Activated naive CD4-positive, alpha-beta T cell treated with anti-CD3 and anti-CD28 coated beads for 36 hours (primary cell): ENCODE results near the gene SMG1. TPM values are rescaled to one million over a fixed set of nuclear protein-coding genes. Genes with fewer than 3 reads are reported as not detected.
"Not testable (repeated sequence)": the region's sequence is repeated elsewhere in the genome, so short reads cannot be mapped to it uniquely, and the experiment has no call there.

ENCODE experiments used
- CTCF ChIA-PET: fragments of 350-600 bp; sonication (Branson Sonifier 250); formaldehyde crosslinking; loops from one replicate; lab custom pipeline; 2021; ENCODE audit warnings: antibody characterized with exemption; lab: Charles Lee
- DNase-seq: peaks from one replicate; pipeline ENCODE4 v3.0.0-alpha.2; 2020
- H3K27ac Mint-ChIP-seq: one replicate; pipeline ENCODE4 v1.8.0; 2021; ENCODE audit warnings: mild to moderate bottlenecking, mixed read lengths
- H3K27me3 Mint-ChIP-seq: one replicate; pipeline ENCODE4 v1.8.0; 2021; ENCODE audit warnings: low read depth, mixed read lengths
- H3K36me3 Mint-ChIP-seq: one replicate; pipeline ENCODE4 v1.8.0; 2021; ENCODE audit warnings: low read depth, mixed read lengths
- H3K4me1 Mint-ChIP-seq: one replicate; pipeline ENCODE4 v1.8.0; 2021; ENCODE audit warnings: low read depth, mixed read lengths
- H3K4me3 Mint-ChIP-seq: one replicate; pipeline ENCODE4 v1.8.0; 2021; ENCODE audit warnings: mild to moderate bottlenecking, moderate library complexity, mixed read lengths
- H3K9me3 Mint-ChIP-seq: one replicate; pipeline ENCODE4 v1.8.0; 2021; ENCODE audit warnings: mixed read lengths
- intact Hi-C: fragments of 100-400 bp; cut with micrococcal nuclease; formaldehyde crosslinking; loops from one replicate; pipeline ENCODE4 v1.15.1; 2023
- total RNA-seq, 2 experiments: library from RNA; stranded (reverse); gene quantifications; one replicate each; pipeline ENCODE4 v1.2.3, GENCODE V29; 2021

The SMG1 gene
- total RNA-seq, 2 experiments from 2014 or later = 96.7 to 106 TPM

DNA sequence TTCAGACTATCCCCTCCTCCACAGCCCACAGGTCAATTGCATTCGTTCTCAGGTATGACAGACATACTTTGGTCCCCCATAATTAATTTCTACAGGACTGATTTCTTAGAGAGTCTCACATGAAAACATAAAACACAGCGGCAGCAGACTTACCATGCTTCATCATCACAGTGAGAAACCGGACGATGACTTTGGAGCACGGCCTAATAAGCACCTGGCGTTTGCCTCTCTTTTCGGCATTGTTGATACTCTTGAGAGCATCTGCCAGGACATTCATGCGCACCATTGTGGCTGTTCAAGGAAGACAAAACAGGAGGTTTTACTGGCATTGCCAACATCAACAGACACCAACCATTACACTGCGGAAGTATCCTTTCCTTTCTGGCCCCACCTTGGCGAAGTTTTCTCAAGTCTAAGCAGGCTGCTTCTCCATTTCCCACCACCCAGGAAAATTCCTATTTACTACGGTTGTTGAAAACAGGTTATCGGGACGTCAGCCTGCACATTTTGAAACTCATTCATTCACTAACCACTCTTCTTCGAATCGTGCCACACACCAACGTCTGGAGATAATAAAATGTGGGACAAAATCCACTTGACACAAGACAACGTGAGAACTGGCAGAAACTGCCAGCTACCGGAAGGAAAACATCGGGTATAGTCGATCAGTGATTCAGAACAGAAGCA, 137.2 kb downstream of the SMG1 start:
- H3K4me1 Mint-ChIP-seq = peaks cover 54% of the 10 kb centered on the region

DNA sequence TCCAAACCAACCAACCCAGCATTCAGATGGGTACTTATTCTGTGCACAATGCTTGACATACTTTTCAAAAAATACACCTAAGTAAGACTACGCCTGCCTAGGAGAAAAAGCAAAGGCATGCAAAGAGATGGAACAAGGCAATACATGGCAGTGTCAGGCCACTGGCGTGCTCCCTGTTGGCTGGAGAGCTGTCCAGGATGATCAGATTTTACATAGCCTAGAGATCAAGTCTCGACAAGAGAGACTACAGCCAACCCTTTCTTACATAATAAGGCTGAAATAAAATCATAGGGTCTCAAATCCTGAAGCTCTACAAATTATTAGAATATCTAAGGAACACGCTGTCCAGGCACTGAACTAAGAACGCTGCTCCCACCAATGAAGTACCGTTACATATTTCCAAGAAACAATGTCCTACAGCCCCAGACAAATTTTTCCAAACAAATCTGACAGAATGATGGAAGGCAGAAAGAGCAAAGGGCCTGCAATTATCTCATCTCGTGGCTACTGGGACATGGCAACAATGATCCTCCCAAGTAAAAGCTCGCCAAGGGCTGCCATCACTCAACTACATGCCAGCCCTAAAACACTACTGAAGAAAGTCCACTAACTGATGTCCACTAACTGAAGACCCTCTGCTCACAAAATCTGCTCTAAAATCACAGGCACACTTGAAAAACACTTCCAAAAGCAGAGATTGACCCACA, 141.1 kb downstream of the SMG1 start:
- Mint-ChIP-seq H3K27me3 (no peaks in the 10 kb centered on the region), H3K4me3 (peak overlapping the region; percentile 51), H3K27ac (peak overlapping the region; percentile 83), H3K9me3 (no peaks in the 10 kb centered on the region), H3K4me1 (peaks cover 60% of the 10 kb centered on the region), H3K36me3 (peaks cover 73% of the 10 kb centered on the region)
- intact Hi-C loops = loop anchor here (5.0 kb wide), 1 partner anchor 1418 kb away; no protein-coding TSS in a partner anchor
- no peak for DNase-seq
- CTCF ChIA-PET = interaction anchor here (4.1 kb wide), 1 partner anchor 17 kb away, joined by 19 read pairs; the partner anchor contains the start of gene ARL6IP1

More for the DNA sequence above, 137.2 kb downstream of the SMG1 start:
- Mint-ChIP-seq H3K27ac (peak overlapping the region; percentile 96), H3K9me3 (no peaks in the 10 kb centered on the region), H3K27me3 (no peaks in the 10 kb centered on the region), H3K4me3 (peak overlapping the region; percentile 94), H3K36me3 (peaks cover 72% of the 10 kb centered on the region)
- DNase-seq = peak; percentile 16
- intact Hi-C loops = loop anchor here (5.0 kb wide), 1 partner anchor 1422 kb away; no protein-coding TSS in a partner anchor
- CTCF ChIA-PET = interaction anchor here (0.6 to 1.1 kb wide), 2 partner anchors 11 to 13 kb away, joined by 3 read pairs; partner anchors contain the start of gene ARL6IP1

DNA sequence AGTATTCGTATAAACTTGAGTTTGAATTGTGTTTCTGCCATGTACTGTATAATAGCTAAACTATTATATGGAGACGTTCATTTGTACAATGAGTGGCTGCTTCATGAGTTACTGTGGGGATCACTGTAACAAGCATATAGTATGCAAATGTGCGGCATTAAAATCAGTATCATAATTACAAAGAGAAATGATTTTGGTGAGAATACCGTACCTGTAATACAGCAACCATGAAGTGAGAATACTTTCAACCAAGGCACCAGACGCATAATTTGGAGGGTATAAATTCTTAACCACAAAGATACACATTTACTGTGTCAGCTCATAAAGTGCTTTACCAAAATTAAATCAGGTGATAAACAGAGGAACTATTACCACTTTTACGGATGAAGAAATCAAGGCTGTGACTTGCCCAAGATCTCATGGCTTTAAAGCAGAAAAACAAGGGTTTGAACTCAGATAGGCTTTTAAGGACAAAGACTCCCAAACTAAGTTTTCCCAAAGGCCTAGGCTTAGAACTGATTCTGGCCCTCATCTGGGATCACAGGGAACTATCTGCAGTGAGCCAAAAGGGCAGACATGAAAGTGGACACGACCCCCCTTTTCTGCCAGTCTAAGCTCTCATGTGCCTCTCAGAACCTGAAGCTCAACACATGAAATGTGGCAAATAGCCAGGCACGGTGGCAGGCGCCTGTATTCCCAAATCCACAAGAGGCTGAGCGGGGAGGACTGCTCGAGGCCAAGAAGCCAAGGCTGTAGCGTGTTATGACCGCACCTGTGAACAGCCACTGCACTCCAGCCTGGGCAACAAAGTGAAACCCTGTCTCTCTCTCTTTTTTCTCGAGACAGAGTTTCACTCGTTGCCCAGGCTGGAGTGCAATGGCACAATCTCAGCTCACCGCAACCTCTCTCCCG, 142.5 kb downstream of the SMG1 start:
- CTCF ChIA-PET = interaction anchor here (4.1 kb wide), 1 partner anchor 18 kb away, joined by 19 read pairs; the partner anchor contains the start of gene ARL6IP1
- no peak for DNase-seq
- intact Hi-C loops = no loop called here
- Mint-ChIP-seq H3K4me1 (peaks cover 55% of the 10 kb centered on the region), H3K27ac (peak overlapping the region; percentile 18), H3K27me3 (no peaks in the 10 kb centered on the region), H3K36me3 (peaks cover 60% of the 10 kb centered on the region), H3K9me3 (no peaks in the 10 kb centered on the region), H3K4me3 (no peak overlapping the region)

DNA sequence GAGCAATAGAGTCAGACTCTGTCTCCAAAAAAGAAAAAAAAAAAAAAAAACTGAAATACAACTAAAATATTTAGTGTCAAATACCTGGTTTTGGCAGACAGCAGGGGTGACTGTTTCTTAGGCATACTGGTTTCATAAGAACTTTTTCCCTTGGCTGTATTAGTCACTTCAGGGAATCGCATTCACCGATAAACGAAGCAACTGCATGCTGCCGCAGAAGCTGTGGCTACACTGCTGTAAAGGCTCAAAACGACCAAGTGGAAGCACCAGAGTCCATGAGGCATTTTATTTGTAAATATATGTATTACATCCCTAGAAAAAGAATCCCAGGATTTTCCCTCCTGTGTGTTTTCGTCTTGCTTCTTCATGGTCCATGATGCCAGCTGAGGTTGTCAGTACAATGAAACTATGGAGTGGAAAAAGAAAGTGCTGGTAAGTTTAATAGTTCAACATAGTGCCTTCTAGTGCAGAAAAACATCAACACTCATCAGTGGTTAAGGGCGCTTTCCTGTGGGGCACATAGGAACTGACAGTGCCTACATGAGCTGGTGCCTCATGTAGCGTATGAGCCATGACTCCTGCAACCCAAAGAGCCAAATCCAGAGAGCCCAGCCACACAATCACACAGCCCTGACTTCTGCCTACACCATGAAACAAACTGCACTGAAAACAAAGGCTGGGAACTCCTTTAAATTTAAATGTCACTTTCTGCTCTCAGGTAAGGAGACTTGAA, 143.3 kb downstream of the SMG1 start:
- Mint-ChIP-seq H3K4me3 (no peak overlapping the region), H3K9me3 (no peaks in the 10 kb centered on the region), H3K36me3 (peaks cover 54% of the 10 kb centered on the region), H3K4me1 (peaks cover 47% of the 10 kb centered on the region), H3K27me3 (no peaks in the 10 kb centered on the region), H3K27ac (peak overlapping the region; percentile 18)
- CTCF ChIA-PET = interaction anchor here (0.8 kb wide), 1 partner anchor 185 kb away, joined by 3 read pairs; no protein-coding TSS in a partner anchor
- intact Hi-C loops = no loop called here
- no peak for DNase-seq

DNA sequence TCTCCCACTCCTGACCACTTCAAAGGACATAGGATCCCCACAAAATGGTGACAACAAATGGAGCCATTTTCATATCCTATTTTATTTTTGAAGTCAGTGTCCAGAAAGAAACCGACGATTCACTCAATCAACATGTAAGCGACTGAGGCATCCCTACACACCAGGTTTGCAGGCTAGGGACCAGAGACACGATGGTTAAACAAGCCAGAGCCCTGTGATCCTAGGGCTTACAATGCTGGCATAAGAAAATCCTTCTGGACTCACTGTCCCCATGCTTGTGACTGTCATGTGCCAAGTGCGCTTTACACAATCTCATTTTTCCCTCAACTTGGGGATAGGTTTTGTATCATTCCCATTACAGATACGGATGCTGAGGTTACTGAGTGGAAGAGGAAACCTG, 145.0 kb downstream of the SMG1 start:
- H3K4me3 Mint-ChIP-seq, H3K27ac Mint-ChIP-seq, DNase-seq, intact Hi-C loops, H3K9me3 Mint-ChIP-seq, CTCF ChIA-PET, H3K27me3 Mint-ChIP-seq: not testable (repeated sequence)
- Mint-ChIP-seq H3K36me3 (peaks cover 39% of the 10 kb centered on the region), H3K4me1 (peaks cover 32% of the 10 kb centered on the region)

DNA sequence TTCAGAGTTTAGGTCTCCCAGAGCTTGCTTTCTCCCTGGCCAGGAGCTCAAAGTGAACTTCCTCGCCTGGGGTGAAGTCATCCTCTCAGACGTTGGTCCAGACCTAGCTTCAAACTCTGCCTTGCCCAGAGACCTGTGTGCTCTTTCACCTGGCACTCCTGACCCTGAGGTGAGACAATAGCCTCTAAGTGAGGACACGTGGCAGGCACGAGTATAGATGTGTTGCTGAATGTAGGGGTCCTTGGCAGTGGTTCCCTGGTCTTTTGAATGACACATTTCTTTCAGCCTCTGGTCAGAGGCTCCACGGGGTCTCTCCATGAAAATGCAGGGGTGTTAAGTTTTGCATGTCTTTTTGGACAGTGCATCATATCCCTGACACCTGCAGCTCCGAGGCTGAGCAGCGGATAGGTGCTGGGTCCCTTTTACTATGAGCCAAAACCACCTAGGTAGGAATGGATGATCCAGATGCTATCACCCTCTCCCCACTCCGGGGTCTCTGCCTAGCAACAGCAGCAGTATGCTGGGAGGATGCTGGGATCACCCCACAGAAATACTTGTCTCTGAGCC, 145.7 kb downstream of the SMG1 start:
- Mint-ChIP-seq H3K4me1 (peaks cover 25% of the 10 kb centered on the region), H3K36me3 (peaks cover 32% of the 10 kb centered on the region)
- H3K27ac Mint-ChIP-seq, H3K27me3 Mint-ChIP-seq, DNase-seq, intact Hi-C loops, H3K9me3 Mint-ChIP-seq, H3K4me3 Mint-ChIP-seq, CTCF ChIA-PET: not testable (repeated sequence)

DNA sequence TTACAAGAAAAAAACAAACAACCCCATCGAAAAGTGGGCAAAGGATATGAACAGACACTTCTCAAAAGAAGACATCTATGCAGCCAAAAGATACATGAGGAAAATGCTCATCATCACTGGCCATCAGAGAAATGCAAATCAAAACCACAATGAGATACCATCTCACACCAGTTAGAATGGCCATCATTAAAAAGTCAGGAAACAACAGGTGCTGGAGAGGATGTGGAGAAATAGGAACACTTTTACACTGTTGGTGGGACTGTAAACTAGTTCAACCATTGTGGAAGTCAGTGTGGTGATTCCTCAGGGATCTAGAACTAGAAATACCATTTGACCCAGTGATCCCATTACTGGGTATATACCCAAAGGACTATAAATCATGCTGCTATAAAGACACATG, 148.5 kb downstream of the SMG1 start:
- H3K27me3 Mint-ChIP-seq, DNase-seq, H3K4me1 Mint-ChIP-seq, H3K36me3 Mint-ChIP-seq, CTCF ChIA-PET, intact Hi-C loops, H3K9me3 Mint-ChIP-seq, H3K4me3 Mint-ChIP-seq, H3K27ac Mint-ChIP-seq: not testable (repeated sequence)

DNA sequence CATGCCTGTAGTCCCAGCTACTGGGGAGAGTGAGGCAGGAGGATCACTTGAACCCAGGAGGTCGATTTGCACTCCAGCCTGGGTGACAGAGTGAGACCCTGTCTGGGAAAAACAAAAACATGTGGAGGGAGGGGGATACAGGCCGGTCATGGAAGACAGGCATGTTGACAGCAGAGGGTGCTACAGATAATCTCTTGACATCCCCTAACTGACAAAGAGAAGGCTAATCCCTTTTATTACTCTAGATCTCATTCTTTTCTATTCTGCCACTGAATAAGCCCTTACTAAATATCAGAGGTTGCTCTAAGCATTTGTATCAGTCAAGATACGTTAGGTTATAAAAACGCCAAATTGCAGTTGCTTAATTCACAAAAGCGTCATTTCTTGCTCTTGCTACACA, 149.9 kb downstream of the SMG1 start:
- intact Hi-C loops, H3K9me3 Mint-ChIP-seq, H3K27ac Mint-ChIP-seq, CTCF ChIA-PET, H3K36me3 Mint-ChIP-seq, H3K4me3 Mint-ChIP-seq, H3K4me1 Mint-ChIP-seq, DNase-seq, H3K27me3 Mint-ChIP-seq: not testable (repeated sequence)

DNA sequence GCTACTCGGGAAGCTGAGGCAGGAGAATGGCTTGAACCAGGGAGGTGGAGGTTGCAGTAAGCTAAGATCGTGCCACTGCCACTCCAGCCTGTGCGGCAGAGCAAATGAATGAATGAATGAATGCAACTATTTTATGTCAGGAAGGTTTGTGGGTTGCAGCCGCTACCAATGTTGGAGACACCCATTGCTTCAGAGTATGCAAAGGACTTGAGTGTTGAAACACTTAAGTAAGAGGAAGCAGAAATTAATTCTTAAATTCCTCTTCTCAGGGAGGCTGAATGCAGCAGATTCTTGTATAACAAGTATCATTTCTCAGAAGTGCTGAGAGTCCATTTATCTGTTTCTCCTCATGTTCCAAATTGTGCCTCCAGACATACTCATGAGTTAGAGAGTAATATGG, 151.6 kb downstream of the SMG1 start:
- CTCF ChIA-PET, H3K36me3 Mint-ChIP-seq, H3K27ac Mint-ChIP-seq, intact Hi-C loops, DNase-seq, H3K9me3 Mint-ChIP-seq, H3K4me3 Mint-ChIP-seq, H3K4me1 Mint-ChIP-seq, H3K27me3 Mint-ChIP-seq: not testable (repeated sequence)

DNA sequence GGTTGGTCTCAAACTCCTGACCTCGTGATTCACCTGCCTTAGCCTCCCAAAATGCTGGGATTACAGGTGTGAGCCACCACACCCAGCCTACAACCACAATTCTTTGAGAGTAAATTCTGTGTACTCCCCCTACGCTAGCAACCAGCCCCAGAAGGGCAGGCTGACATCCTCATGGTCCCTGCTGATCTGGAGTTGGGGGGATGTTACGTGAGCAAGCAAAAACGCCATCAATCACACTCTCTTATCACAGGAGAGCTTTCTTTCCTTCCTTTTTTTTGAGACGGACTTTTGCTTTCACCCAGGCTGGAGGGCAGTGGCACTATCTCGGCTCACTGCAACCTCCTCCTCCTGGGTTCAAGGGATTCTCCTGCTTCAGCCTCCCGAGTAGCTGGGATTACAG, 154.0 kb downstream of the SMG1 start:
- peaks cover 14% of the 10 kb centered on the region for H3K4me1 Mint-ChIP-seq
- H3K36me3 Mint-ChIP-seq, DNase-seq, H3K9me3 Mint-ChIP-seq, H3K27ac Mint-ChIP-seq, H3K4me3 Mint-ChIP-seq, H3K27me3 Mint-ChIP-seq, intact Hi-C loops, CTCF ChIA-PET: not testable (repeated sequence)

DNA sequence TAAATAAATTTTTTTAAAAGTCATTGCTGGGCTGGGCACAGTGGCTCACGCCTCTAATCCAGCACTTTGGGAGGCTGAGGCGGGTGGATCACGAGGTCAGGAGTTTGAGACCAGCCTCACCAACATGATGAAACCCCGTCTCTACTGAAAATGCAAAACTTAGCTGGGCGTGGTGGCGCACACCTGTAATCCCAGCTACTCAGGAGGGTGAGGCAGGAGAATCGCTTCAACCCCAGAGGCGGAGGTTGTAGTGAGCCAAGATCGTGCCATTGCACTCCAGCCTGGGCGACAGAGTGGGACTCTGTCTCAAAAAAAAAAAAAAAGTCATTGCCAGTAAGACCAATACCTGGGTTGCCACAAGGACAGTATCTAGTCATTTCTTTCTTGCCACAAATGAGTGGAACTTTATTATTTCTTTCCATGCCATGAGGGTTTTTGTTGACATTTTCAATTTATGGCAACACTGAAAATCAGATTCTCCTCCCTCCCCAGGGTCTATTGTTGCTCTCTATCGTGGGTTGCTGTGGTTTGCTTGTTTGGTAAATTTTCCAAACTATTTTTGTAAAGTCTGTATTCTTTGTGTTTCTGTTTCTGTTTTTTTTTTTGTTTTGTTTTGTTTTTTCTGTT, 155.8 kb downstream of the SMG1 start:
- H3K9me3 Mint-ChIP-seq, H3K4me3 Mint-ChIP-seq, H3K27ac Mint-ChIP-seq, H3K27me3 Mint-ChIP-seq, CTCF ChIA-PET, H3K36me3 Mint-ChIP-seq, intact Hi-C loops, DNase-seq: not testable (repeated sequence)
- peaks cover 14% of the 10 kb centered on the region for H3K4me1 Mint-ChIP-seq
